Mesenchymal stem cell (in vitro differentiated cells and primary cell): ENCODE measurements around the gene ZNF580.
A peak's percentile ranks its signal among the peaks of the same experiment; 100 is the strongest.

Experiments used
- DNase-seq: peaks from one replicate; pipeline ENCODE4 v3.0.0-alpha.2; 2013
- H2AFZ ChIP-seq: one replicate; pipeline ENCODE4 v1.6.1; 2013; ENCODE audit warnings: low read depth, mild to moderate bottlenecking, control low read depth, inconsistent platforms, low read length, moderate library complexity
- H2AK5ac ChIP-seq: 2 replicates; pipeline ENCODE4 v1.6.1; 2013; ENCODE audit warnings: low read length, moderate library complexity, mild to moderate bottlenecking, inconsistent platforms; ENCODE audit not compliant: severe bottlenecking
- H2BK120ac ChIP-seq: one replicate; pipeline ENCODE4 v1.6.1; 2013; ENCODE audit warnings: low read depth, mild to moderate bottlenecking, inconsistent platforms, low read length, moderate library complexity
- H2BK12ac ChIP-seq, 2 experiments: one replicate each; pipeline ENCODE4 v1.6.1; 2013; ENCODE audit warnings: inconsistent platforms in 2 of 2, low read length in 2 of 2, mild to moderate bottlenecking in 2 of 2, moderate library complexity in 2 of 2, control low read depth in 1 of 2
- H2BK15ac ChIP-seq: one replicate; pipeline ENCODE4 v1.6.1; 2013; ENCODE audit warnings: mild to moderate bottlenecking, low read depth, inconsistent platforms; ENCODE audit not compliant: poor library complexity, severe bottlenecking
- H2BK5ac ChIP-seq: 2 replicates; pipeline ENCODE4 v1.6.1; 2013; ENCODE audit warnings: low read depth, mild to moderate bottlenecking, low read length, control low read depth, inconsistent platforms; ENCODE audit not compliant: poor library complexity, severe bottlenecking
- H3K14ac ChIP-seq, 2 experiments: one replicate each; pipeline ENCODE4 v1.6.1; 2013; ENCODE audit warnings: inconsistent platforms in 2 of 2, low read length in 2 of 2, control low read depth in 1 of 2, mild to moderate bottlenecking in 1 of 2, moderate library complexity in 1 of 2
- H3K18ac ChIP-seq, 2 experiments: one replicate each; pipeline ENCODE4 v1.6.1; 2013; ENCODE audit warnings: inconsistent platforms in 2 of 2, low read length in 2 of 2, control low read depth in 1 of 2, low read depth in 1 of 2, mild to moderate bottlenecking in 1 of 2
- H3K23ac ChIP-seq, 2 experiments: one replicate each; pipeline ENCODE4 v1.6.1; 2013; ENCODE audit warnings: inconsistent platforms in 2 of 2, low read length in 2 of 2, mild to moderate bottlenecking in 2 of 2, moderate library complexity in 2 of 2, control low read depth in 1 of 2
- H3K27ac ChIP-seq: 2 replicates; pipeline ENCODE4 v1.5.1; 2013; ENCODE audit warnings: mild to moderate bottlenecking, moderate library complexity, low read length, control low read depth, inconsistent platforms; ENCODE audit not compliant: poor library complexity, severe bottlenecking
- H3K27me3 ChIP-seq, 2 experiments: 2 replicates each; pipeline versions ENCODE4 v1.6.1 to v1.7.0; 2013; ENCODE audit warnings: low read length in 2 of 2, mild to moderate bottlenecking in 2 of 2, moderate library complexity in 2 of 2, control low read depth in 1 of 2, inconsistent platforms in 1 of 2; ENCODE audit not compliant: control insufficient read depth in 1 of 2, insufficient read depth in 1 of 2
- H3K36me3 ChIP-seq, 2 experiments: 2 replicates each; pipeline versions ENCODE4 v1.6.1 to v1.7.0; 2013; ENCODE audit warnings: low read length in 2 of 2, control low read depth in 1 of 2, inconsistent platforms in 1 of 2, low read depth in 1 of 2, mild to moderate bottlenecking in 1 of 2; ENCODE audit not compliant: insufficient read depth in 2 of 2, control insufficient read depth in 1 of 2
- H3K4ac ChIP-seq, 2 experiments: one replicate each; pipeline ENCODE4 v1.6.1; 2013; ENCODE audit warnings: inconsistent platforms in 2 of 2, low read length in 2 of 2, mild to moderate bottlenecking in 2 of 2, moderate library complexity in 2 of 2, control low read depth in 1 of 2, low read depth in 1 of 2
- H3K4me1 ChIP-seq: 2 replicates; pipeline ENCODE4 v1.6.1; 2013; ENCODE audit warnings: low read depth, low read length, control low read depth; ENCODE audit not compliant: control insufficient read depth, insufficient read depth
- H3K4me2 ChIP-seq: 2 replicates; pipeline ENCODE4 v1.6.1; 2013; ENCODE audit warnings: low read length, mild to moderate bottlenecking, inconsistent platforms; ENCODE audit not compliant: poor library complexity, severe bottlenecking
- H3K4me3 ChIP-seq, 2 experiments: 2 replicates each; pipeline versions ENCODE4 v1.5.1 to v1.7.0; 2013; ENCODE audit warnings: low read length in 2 of 2, mild to moderate bottlenecking in 2 of 2, control low read depth in 1 of 2, low read depth in 1 of 2; ENCODE audit not compliant: insufficient read depth in 1 of 2
- H3K79me1 ChIP-seq: replicated peaks from 2 replicates; pipeline ENCODE4 v1.6.1; 2013; ENCODE audit warnings: mild to moderate bottlenecking, control low read depth, low read length, inconsistent platforms; ENCODE audit not compliant: poor library complexity, severe bottlenecking
- H3K9ac ChIP-seq: 2 replicates; pipeline ENCODE4 v1.7.0; 2013; ENCODE audit warnings: mild to moderate bottlenecking, low read length, moderate library complexity
- H3K9me3 ChIP-seq: 2 replicates; pipeline ENCODE4 v1.7.0; 2013; ENCODE audit warnings: mild to moderate bottlenecking, low read length; ENCODE audit not compliant: control insufficient read depth
- H4K8ac ChIP-seq: one replicate; pipeline ENCODE4 v1.6.1; 2013; ENCODE audit warnings: inconsistent platforms, mild to moderate bottlenecking, low read length, moderate library complexity
- H4K91ac ChIP-seq: one replicate; pipeline ENCODE4 v1.6.1; 2013; ENCODE audit warnings: mild to moderate bottlenecking, low read length, inconsistent platforms
- WGBS: methylation state at CpG from one replicate; pipeline ENCODE4 v1.1.7; 2013; ENCODE audit warnings: mixed read lengths; 5-methylcytosine and 5-hydroxymethylcytosine counted together

The ZNF580 gene

DNA sequence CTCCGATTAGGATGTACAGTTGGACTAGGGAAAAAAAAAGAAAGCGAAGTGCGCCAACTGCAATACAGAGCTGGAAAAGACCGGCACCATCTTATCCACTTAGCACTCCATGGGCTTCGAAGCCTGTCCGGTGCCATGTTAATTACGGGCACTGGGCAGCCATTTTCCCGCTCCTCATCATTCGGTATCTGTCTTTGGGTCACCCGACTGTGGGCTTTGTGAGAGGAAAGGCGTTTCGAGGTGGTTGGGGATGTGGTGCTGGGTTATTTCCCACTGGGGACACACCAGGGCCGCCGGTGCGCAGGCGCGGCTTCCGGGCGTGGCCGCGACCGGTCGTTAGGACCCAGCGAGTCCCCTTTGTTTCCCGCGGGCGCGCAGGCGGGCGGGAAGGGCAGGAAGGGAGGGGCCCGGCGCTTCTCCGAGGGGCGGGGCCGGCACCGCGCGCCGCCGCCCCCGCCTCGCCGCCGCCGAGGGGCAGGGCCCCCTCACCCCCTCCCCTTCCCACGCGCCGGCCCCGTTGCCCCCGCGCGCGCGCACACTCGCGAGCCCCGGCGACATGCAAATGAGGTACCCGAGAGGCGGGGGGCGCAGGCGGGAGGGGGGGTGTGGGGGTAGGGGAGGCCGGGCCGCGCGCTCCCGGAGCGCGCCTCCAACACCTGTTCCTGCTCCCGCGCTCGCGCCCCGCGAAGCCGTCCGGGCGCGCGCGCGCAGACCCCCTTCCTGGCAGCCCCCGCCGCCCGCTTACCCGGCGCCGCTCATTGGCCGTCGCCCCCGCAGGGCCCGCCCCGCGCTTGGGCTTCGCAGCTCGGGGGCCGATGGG is 40.8 kb upstream of the ZNF580 start, which contains the start of gene ZNF524:
Gene ZNF524 (plus strand): TSS at position 447 of the 820 bp plus-strand sequence. CDS start 1,825 bp downstream, outside the sequence.
- peak within 1 kb of the TSS in 1 of 2 experiments; percentile 91 for H3K14ac ChIP-seq
- peak within 1 kb of the TSS; percentile 86 for H3K4me2 ChIP-seq
- peak within 1 kb of the TSS; percentile 97 for H3K27ac ChIP-seq
- peaks cover 42% of the 10 kb centered on the region for H3K79me1 ChIP-seq
- WGBS: 0% methylated on average over 33 of the region's 97 CpGs
- H2BK12ac ChIP-seq: peak within 1 kb of the TSS; percentile 70 to 75
- no peaks in the 10 kb centered on the region for H3K9me3 ChIP-seq
- peak within 1 kb of the TSS; percentile 80 to 98 for H3K4me3 ChIP-seq
- H4K8ac ChIP-seq: peak within 1 kb of the TSS; percentile 99
- no peaks in the 10 kb centered on the region for H3K27me3 ChIP-seq
- peak within 1 kb of the TSS in 1 of 2 experiments; percentile 73 for H3K23ac ChIP-seq
- peak within 1 kb of the TSS; percentile 97 for H2BK5ac ChIP-seq
- peak within 1 kb of the TSS; percentile 92 for H2AK5ac ChIP-seq
- H2BK15ac ChIP-seq: peak within 1 kb of the TSS; percentile 99
- peak within 1 kb of the TSS; percentile 100 for H4K91ac ChIP-seq
- peak within 1 kb of the TSS; percentile 97 to 100 for H3K18ac ChIP-seq
- peak within 1 kb of the TSS; percentile 85 for H2AFZ ChIP-seq
- peaks cover 17% of the 10 kb centered on the region for H3K4me1 ChIP-seq
- H3K36me3 ChIP-seq: peaks cover 23 to 42% of the 10 kb centered on the region in 2 experiments
- H3K9ac ChIP-seq: peak within 1 kb of the TSS; percentile 99
- DNase-seq: peak; percentile 96
- H3K4ac ChIP-seq: peak within 1 kb of the TSS; percentile 98 to 99
- peak within 1 kb of the TSS; percentile 97 for H2BK120ac ChIP-seq

DNA sequence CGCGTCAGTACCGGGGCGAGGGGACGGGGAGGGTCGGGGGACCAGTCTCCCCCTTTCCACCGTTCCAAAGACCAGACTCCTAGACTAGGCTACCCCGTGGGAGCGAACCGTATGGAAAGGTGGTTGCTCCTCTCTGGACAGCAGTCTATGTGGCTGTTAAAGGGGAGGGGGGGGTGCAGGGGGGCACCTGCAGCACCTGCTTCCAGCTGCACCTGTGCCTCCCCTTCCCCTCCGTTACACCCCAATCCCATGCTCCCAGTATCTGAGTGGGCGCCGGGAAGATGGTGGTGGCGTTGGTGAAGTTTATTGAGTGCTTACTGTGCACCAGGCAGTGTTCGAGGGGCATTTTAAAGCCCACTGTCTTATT is 40.2 kb upstream of the ZNF580 start:
- Histone ChIP-seq H2BK15ac (peak overlapping the region; percentile 70), H3K36me3 (peaks cover 17 to 36% of the 10 kb centered on the region in 2 experiments), H2BK5ac (peak overlapping the region; percentile 35), H2AK5ac (peak overlapping the region; percentile 11), H2BK120ac (peak overlapping the region; percentile 90), H3K9ac (peak overlapping the region; percentile 84), H3K4ac (peak overlapping the region; percentile 73 to 99), H3K4me3 (peak overlapping the region; percentile 80 to 87), H3K27ac (peak overlapping the region; percentile 41), H3K4me2 (peak overlapping the region; percentile 86), H3K9me3 (no peaks in the 10 kb centered on the region), H3K4me1 (peaks cover 17% of the 10 kb centered on the region), H3K79me1 (peaks cover 40% of the 10 kb centered on the region), H4K91ac (peak overlapping the region; percentile 95), H2BK12ac (peak overlapping the region; percentile 37 to 75), H3K27me3 (no peaks in the 10 kb centered on the region), H2AFZ (no peak overlapping the region), H4K8ac (peak overlapping the region; percentile 92), H3K23ac (peak overlapping the region in 1 of 2 experiments; percentile 73), H3K18ac (peak overlapping the region; percentile 85 to 88), H3K14ac (peak overlapping the region in 1 of 2 experiments; percentile 87)
- WGBS: 45% methylated on average over 4 of the region's 15 CpGs
- DNase-seq: no peak

DNA sequence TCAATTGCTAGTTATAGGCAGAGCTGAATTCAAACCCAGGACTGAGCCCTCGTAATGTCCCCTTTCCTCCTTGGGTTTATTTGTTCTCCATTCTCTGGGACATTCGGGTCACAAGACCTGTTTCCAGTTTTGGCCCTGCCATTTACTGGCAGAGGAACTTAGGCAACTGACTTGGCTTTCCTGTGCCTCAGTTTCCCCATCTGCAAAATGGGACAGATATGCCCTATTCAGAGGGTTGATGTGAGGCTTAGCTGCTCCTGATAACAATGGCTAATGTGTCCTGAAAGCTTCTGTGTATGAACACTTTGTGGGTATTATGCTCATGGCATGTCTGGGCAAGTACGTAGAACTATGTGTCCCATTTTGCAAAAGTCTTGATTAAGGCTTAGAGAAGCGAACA is 39.7 kb upstream of the ZNF580 start:
- Histone ChIP-seq H3K18ac (no peak overlapping the region), H2BK15ac (peak overlapping the region; percentile 70), H3K4me2 (peak overlapping the region; percentile 86), H3K14ac (no peak overlapping the region), H4K91ac (peak overlapping the region; percentile 44), H3K36me3 (peaks cover 13 to 32% of the 10 kb centered on the region in 2 experiments), H3K9me3 (no peaks in the 10 kb centered on the region), H3K23ac (peak overlapping the region in 1 of 2 experiments; percentile 34), H3K4ac (peak overlapping the region; percentile 37 to 99), H2AK5ac (peak overlapping the region; percentile 11), H4K8ac (peak overlapping the region; percentile 5), H3K27ac (peak overlapping the region; percentile 41), H2AFZ (no peak overlapping the region), H3K9ac (peak overlapping the region; percentile 84), H3K27me3 (no peaks in the 10 kb centered on the region), H2BK5ac (no peak overlapping the region), H3K79me1 (peaks cover 38% of the 10 kb centered on the region), H3K4me1 (peaks cover 17% of the 10 kb centered on the region), H3K4me3 (peak overlapping the region in 1 of 2 experiments; percentile 87), H2BK120ac (no peak overlapping the region), H2BK12ac (peak overlapping the region; percentile 21 to 75)
- DNase-seq: no peak
- WGBS: 96% methylated on average over 4 of the region's 4 CpGs
